GM12891 (cell line): ENCODE data around the gene BICRAL.
A peak's percentile ranks its signal among the peaks of the same experiment; 100 is the strongest.
"Not testable (repeated sequence)": the region's sequence is repeated elsewhere in the genome, so short reads cannot be mapped to it uniquely, and the experiment has no call there.

Source experiments
- POLR2A ChIP-seq: IDR thresholded peaks from 2 replicates; pipeline ENCODE4 v1.6.1; 2011; ENCODE audit warnings: low read depth, low read length, control low read depth
- POLR2AphosphoS5 ChIP-seq: IDR thresholded peaks from 2 replicates; pipeline ENCODE4 v1.6.1; 2011; ENCODE audit warnings: low read depth, low read length, control low read depth
- SPI1 ChIP-seq: IDR thresholded peaks from 2 replicates; pipeline ENCODE4 v1.6.1; 2011; ENCODE audit warnings: low read depth, low read length, control low read depth
- TAF1 ChIP-seq: IDR thresholded peaks from 2 replicates; pipeline ENCODE4 v1.6.1; 2011; ENCODE audit warnings: low read depth, low read length, control low read depth

DNA sequence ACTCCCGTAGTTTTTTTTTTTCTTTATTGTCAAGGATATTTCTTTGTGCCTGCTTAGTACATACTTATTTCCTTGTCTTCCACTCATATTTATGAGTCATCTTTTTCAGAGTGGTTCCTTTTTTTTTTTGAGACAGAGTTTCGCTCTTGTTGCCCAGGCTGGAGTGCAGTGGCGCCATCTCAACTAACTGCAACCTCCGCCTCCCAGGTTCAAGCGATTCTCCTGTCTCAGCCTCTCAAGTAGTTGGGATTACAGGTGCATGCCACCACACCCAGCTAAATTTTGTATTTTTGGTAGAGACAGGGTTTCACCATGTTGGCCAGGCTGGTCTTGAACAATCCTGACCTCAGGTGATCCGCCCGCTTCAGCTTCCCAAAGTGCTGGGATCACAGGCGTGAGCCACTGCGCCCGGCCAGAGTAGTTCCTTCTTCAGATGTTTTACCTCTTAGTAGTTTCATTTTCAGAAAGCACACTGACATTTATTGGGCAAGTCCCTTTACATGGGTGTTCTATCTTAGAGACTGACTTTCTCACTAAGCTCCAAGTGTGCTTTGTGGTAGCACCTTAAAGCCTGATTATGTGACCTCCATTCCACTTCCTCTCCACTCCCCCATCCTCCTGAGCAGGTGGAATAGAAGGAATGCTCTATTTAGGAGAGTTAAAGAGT lies 6.9 kb upstream of the BICRAL start:
- peak; percentile 78 for TF ChIP-seq POLR2A
- peak; percentile 83 for TF ChIP-seq SPI1
- TF ChIP-seq POLR2AphosphoS5, result not testable (repeated sequence)
- peak; percentile 10; the same call in 1 of the 2 replicates for TF ChIP-seq TAF1
